Eye (tissue), 1 donor: Measurements from ENCODE around the gene CX3CL1.
A peak's percentile ranks its signal among the peaks of the same experiment; 100 is the strongest.

Source experiments
- DNase-seq: peaks from one replicate; pipeline ENCODE4 v3.0.0-alpha.2; 2015

The CX3CL1 gene

GRCh38 chr16:57407521-57408353 is 35.4 kb downstream of the CX3CL1 start:
- DNase-seq = no peak

- DNase-seq = no peak
These were observed 36.8 kb downstream of the CX3CL1 start for GRCh38 chr16:57409065-57409464.

- no peak for DNase-seq
These were observed 37.7 kb downstream of the CX3CL1 start for GRCh38 chr16:57409870-57410587.

GRCh38 chr16:57411362-57411976 is 39.2 kb downstream of the CX3CL1 start:
- DNase-seq = peak; percentile 38

- no peak for DNase-seq
These were observed 40.3 kb downstream of the CX3CL1 start for GRCh38 chr16:57412584-57412983.

- DNase-seq = no peak
These were observed 41.0 kb downstream of the CX3CL1 start for GRCh38 chr16:57413301-57413730.

- no peak for DNase-seq
These were observed 41.4 kb downstream of the CX3CL1 start for GRCh38 chr16:57413733-57414132.

- no peak for DNase-seq
These were observed 43.8 kb downstream of the CX3CL1 start for GRCh38 chr16:57416084-57416483.

GRCh38 chr16:57419506-57419905 is 47.2 kb downstream of the CX3CL1 start:
- no peak for DNase-seq

- peak; percentile 83 for DNase-seq
These were observed 50.0 kb downstream of the CX3CL1 start for GRCh38 chr16:57422026-57422944.

GRCh38 chr16:57423152-57423551 is 50.9 kb downstream of the CX3CL1 start:
- DNase-seq = no peak

GRCh38 chr16:57424583-57424982 is 52.3 kb downstream of the CX3CL1 start:
- DNase-seq = no peak

- no peak for DNase-seq
These were observed 54.1 kb downstream of the CX3CL1 start for GRCh38 chr16:57426356-57426755.

GRCh38 chr16:57427307-57427706 is 55.0 kb downstream of the CX3CL1 start:
- no peak for DNase-seq

GRCh38 chr16:57427824-57428223 is 55.5 kb downstream of the CX3CL1 start:
- no peak for DNase-seq

- DNase-seq = no peak
These were observed 58.7 kb downstream of the CX3CL1 start for GRCh38 chr16:57430955-57431354.

GRCh38 chr16:57432505-57432904 is 60.2 kb downstream of the CX3CL1 start:
- no peak for DNase-seq

GRCh38 chr16:57432989-57433388 is 60.7 kb downstream of the CX3CL1 start:
- no peak for DNase-seq

- no peak for DNase-seq
These were observed 61.7 kb downstream of the CX3CL1 start for GRCh38 chr16:57434003-57434402.
